Liver (tissue), 9 donors: ENCODE results near the gene IBA57. TPM values are rescaled to one million over a fixed set of nuclear protein-coding genes. Genes with fewer than 3 reads are reported as not detected.

Experiments
- DNase-seq: peaks from one replicate; pipeline ENCODE4 v3.0.0-alpha.2; 2017; ENCODE audit warnings: low spot score
- H3K27ac ChIP-seq, 2 donors: one replicate each; pipeline ENCODE4 v1.7.0; 2013; ENCODE audit warnings: inconsistent platforms in 2 of 2, low read length in 2 of 2, control low read depth in 1 of 2, low read depth in 1 of 2, mild to moderate bottlenecking in 1 of 2
- H3K27me3 ChIP-seq, 4 donors: one replicate each; pipeline versions ENCODE4 v1.6.1 to v1.7.0; 2013; ENCODE audit warnings: low read length in 3 of 4, inconsistent platforms in 1 of 4, mild to moderate bottlenecking in 1 of 4, moderate library complexity in 1 of 4; ENCODE audit not compliant: control insufficient read depth in 4 of 4, insufficient read depth in 4 of 4
- H3K36me3 ChIP-seq, 4 donors: one replicate each; pipeline versions ENCODE4 v1.6.1 to v1.7.0; 2013; ENCODE audit warnings: low read length in 3 of 4, mild to moderate bottlenecking in 3 of 4, low read depth in 1 of 4, moderate library complexity in 1 of 4; ENCODE audit not compliant: control insufficient read depth in 4 of 4, insufficient read depth in 3 of 4
- H3K4me1 ChIP-seq, 4 donors: one replicate each; pipeline versions ENCODE4 v1.6.1 to v1.7.0; 2013; ENCODE audit warnings: low read length in 3 of 4, mild to moderate bottlenecking in 3 of 4, moderate library complexity in 1 of 4; ENCODE audit not compliant: control insufficient read depth in 4 of 4, insufficient read depth in 4 of 4
- H3K4me3 ChIP-seq, 3 donors: one replicate each; pipeline versions ENCODE4 v1.6.1 to v1.7.0; 2013; ENCODE audit warnings: low read length in 3 of 3, control low read depth in 1 of 3, low read depth in 1 of 3, mild to moderate bottlenecking in 1 of 3
- H3K9ac ChIP-seq, 2 donors: one replicate each; pipeline ENCODE4 v1.7.0; 2013; ENCODE audit warnings: low read length in 2 of 2, mild to moderate bottlenecking in 2 of 2, moderate library complexity in 2 of 2, control low read depth in 1 of 2, low read depth in 1 of 2
- H3K9me3 ChIP-seq, 4 donors: one replicate each; pipeline versions ENCODE4 v1.6.1 to v1.7.0; 2013; ENCODE audit warnings: low read length in 3 of 4; ENCODE audit not compliant: control insufficient read depth in 4 of 4
- EGR1 ChIP-seq, 2 donors: IDR thresholded peaks; 2 replicates each; pipeline ENCODE4 v1.6.1; 2016 to 2018; ENCODE audit warnings: antibody characterized with exemption in 2 of 2, low read depth in 2 of 2
- FOXA1 ChIP-seq: IDR thresholded peaks from 2 replicates; pipeline ENCODE4 v1.6.1; 2016; ENCODE audit warnings: antibody characterized with exemption
- FOXA2 ChIP-seq: IDR thresholded peaks from 2 replicates; pipeline ENCODE4 v1.6.1; 2016; ENCODE audit warnings: antibody characterized with exemption
- GABPA ChIP-seq, 2 donors: IDR thresholded peaks in 1 of 2; conservative IDR thresholded peaks in 1 of 2; 2 replicates each; pipeline ENCODE4 v1.6.1; 2016; ENCODE audit warnings: antibody characterized with exemption in 2 of 2, mild to moderate bottlenecking in 1 of 2, moderate library complexity in 1 of 2
- HNF4A ChIP-seq, 2 donors: conservative IDR thresholded peaks; 2 replicates each; pipeline ENCODE4 v1.6.1; 2016; ENCODE audit warnings: antibody characterized with exemption in 2 of 2, mild to moderate bottlenecking in 2 of 2
- HNF4G ChIP-seq: IDR thresholded peaks from 2 replicates; pipeline ENCODE4 v1.6.1; 2016; ENCODE audit warnings: antibody characterized with exemption
- JUND ChIP-seq, 2 donors: IDR thresholded peaks; 2 replicates each; pipeline ENCODE4 v1.6.1; 2016; ENCODE audit warnings: antibody characterized with exemption in 2 of 2
- MAX ChIP-seq: IDR thresholded peaks from 2 replicates; pipeline ENCODE4 v1.6.1; 2016; ENCODE audit warnings: antibody characterized with exemption
- NR2F2 ChIP-seq: IDR thresholded peaks from 2 replicates; pipeline ENCODE4 v1.6.1; 2016; ENCODE audit warnings: antibody characterized with exemption
- RAD21 ChIP-seq, 2 donors: IDR thresholded peaks; 2 replicates each; pipeline ENCODE4 v1.6.1; 2016; ENCODE audit warnings: antibody characterized with exemption in 2 of 2, mild to moderate bottlenecking in 2 of 2
- RXRA ChIP-seq, 2 donors: IDR thresholded peaks; 2 replicates each; pipeline ENCODE4 v1.6.1; 2017 to 2018; ENCODE audit warnings: antibody characterized with exemption in 2 of 2, mild to moderate bottlenecking in 1 of 2
- SP1 ChIP-seq: IDR thresholded peaks from 2 replicates; pipeline ENCODE4 v1.6.1; 2018; ENCODE audit warnings: antibody characterized with exemption, mild to moderate bottlenecking
- TAF1 ChIP-seq: conservative IDR thresholded peaks from 2 replicates; pipeline ENCODE4 v1.6.1; 2016; ENCODE audit warnings: antibody characterized with exemption, mild to moderate bottlenecking
- YY1 ChIP-seq: IDR thresholded peaks from 2 replicates; pipeline ENCODE4 v1.6.1; 2016; ENCODE audit warnings: antibody characterized with exemption, mild to moderate bottlenecking
- WGBS: extraction: QIAGEN DNeasy Blood & Tissue Kit; methylation state at CpG from one replicate; pipeline ENCODE4 v1.1.7; 2013; 5-methylcytosine and 5-hydroxymethylcytosine counted together
- polyA plus RNA-seq, 2 donors: library from polyadenylated mRNA; stranded (reverse) in 1 of 2; unstranded in 1 of 2; fragments of 200-250 nt in 1 of 2; fragments of >200 nt in 1 of 2; fragmentation: Nextera tagmentation in 1 of 2; extraction: Ambion mirVana in 1 of 2; gene quantifications; one replicate each; pipeline versions ENCODE4 v1.2.1 to v1.2.3, GENCODE V29; 2013 to 2015
- total RNA-seq, 2 donors: library from RNA; depleted of rRNA; stranded (reverse); fragments of >200 nt; gene quantifications; one replicate each; pipeline ENCODE4 v1.2.3, GENCODE V29; 2014
- TF ChIP-seq, protein P1 (sequence below): IDR thresholded peaks from 2 replicates; pipeline ENCODE4 v1.6.1; 2016; ENCODE audit warnings: antibody characterized with exemption
- TF ChIP-seq, protein P2 (sequence below): IDR thresholded peaks from 2 replicates; pipeline ENCODE4 v1.6.1; 2016; ENCODE audit warnings: antibody characterized with exemption, mild to moderate bottlenecking
- TF ChIP-seq, protein P3 (sequence below): IDR thresholded peaks from 2 replicates; pipeline ENCODE4 v1.6.1; 2016; ENCODE audit warnings: antibody characterized with exemption
- TF ChIP-seq, protein P4 (sequence below): fragments of 150-350 bp; IDR thresholded peaks from 2 replicates; pipeline ENCODE4 v1.5.1; 2017; ENCODE audit warnings: improper control_type of control experiment, low read depth, low read length; ENCODE audit not compliant: missing input control
- donor health status: healthy.
- donor health status: healthy.
- donor health status: healthy.
- donor health status: healthy.
- donor health status: healthy.

IBA57 gene
- total and polyA plus RNA-seq, 4 donors, result 1.6 to 12.0 (median 8.4) TPM

DNA sequence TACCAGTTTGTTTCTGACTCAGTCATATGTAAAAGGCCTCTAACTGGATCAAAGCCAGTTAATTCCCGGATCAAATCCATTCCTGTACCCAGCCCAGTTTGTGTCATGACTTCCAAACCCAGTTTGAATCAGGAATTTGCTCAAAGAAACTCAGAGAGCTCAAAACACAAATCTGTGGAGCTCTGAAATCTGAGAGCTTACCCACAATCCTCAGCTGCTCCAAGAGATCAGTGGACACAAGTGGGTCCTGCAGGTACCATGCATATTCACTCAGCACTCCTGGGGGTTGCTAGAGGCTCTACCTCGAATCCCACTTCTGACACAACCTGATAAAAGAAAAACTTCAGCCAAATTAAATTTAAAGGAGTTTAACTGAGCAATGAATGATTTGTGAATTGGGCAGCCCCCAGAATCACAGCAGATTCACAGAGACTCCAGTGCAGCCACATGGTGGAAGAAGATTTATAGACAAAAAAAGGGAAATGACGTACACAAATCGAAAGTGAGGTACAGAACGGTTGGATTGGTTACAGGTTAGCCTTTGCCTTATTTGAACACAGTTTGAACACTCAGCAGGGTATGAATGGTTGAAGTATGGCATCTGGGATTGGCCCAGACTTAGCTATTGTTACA, 44.6 kb upstream of the IBA57 start (continued):
- TF ChIP-seq HNF4A (conservative IDR thresholded peaks at IDR 0.05) (no peak), RXRA (IDR thresholded peaks at IDR 0.05) (no peak)

GRCh38 chr1:228122921-228123441, 42.6 kb upstream of the IBA57 start:
- H3K4me3 ChIP-seq, result no peak overlapping the region
- DNase-seq, result no peak
- 69% methylated on average over 1 of the region's 1 CpG for WGBS
- H3K4me1 ChIP-seq, result no peaks in the 10 kb centered on the region
- no peak overlapping the region for H3K27ac ChIP-seq
- H3K9ac ChIP-seq, result no peak overlapping the region
- TF ChIP-seq TAF1 (no peak), RXRA (IDR thresholded peaks at IDR 0.05) (no peak), FOXA1 (no peak), RAD21 (IDR thresholded peaks at IDR 0.05) (no peak), JUND (IDR thresholded peaks at IDR 0.05) (no peak), EGR1 (IDR thresholded peaks at IDR 0.05; ENCODE audit: low read depth in 2 of 2) (no peak), MAX (no peak), YY1 (no peak), FOXA2 (no peak), GABPA (IDR thresholded peaks at IDR 0.05 in 1 of 2, conservative IDR thresholded peaks at IDR 0.05 in 1 of 2) (no peak), NR2F2 (no peak), SP1 (no peak), HNF4G (no peak), HNF4A (conservative IDR thresholded peaks at IDR 0.05) (no peak)
- TF ChIP-seq, protein P1, sequence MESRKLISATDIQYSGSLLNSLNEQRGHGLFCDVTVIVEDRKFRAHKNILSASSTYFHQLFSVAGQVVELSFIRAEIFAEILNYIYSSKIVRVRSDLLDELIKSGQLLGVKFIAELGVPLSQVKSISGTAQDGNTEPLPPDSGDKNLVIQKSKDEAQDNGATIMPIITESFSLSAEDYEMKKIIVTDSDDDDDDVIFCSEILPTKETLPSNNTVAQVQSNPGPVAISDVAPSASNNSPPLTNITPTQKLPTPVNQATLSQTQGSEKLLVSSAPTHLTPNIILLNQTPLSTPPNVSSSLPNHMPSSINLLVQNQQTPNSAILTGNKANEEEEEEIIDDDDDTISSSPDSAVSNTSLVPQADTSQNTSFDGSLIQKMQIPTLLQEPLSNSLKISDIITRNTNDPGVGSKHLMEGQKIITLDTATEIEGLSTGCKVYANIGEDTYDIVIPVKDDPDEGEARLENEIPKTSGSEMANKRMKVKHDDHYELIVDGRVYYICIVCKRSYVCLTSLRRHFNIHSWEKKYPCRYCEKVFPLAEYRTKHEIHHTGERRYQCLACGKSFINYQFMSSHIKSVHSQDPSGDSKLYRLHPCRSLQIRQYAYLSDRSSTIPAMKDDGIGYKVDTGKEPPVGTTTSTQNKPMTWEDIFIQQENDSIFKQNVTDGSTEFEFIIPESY, result no peak
- TF ChIP-seq, protein P2, sequence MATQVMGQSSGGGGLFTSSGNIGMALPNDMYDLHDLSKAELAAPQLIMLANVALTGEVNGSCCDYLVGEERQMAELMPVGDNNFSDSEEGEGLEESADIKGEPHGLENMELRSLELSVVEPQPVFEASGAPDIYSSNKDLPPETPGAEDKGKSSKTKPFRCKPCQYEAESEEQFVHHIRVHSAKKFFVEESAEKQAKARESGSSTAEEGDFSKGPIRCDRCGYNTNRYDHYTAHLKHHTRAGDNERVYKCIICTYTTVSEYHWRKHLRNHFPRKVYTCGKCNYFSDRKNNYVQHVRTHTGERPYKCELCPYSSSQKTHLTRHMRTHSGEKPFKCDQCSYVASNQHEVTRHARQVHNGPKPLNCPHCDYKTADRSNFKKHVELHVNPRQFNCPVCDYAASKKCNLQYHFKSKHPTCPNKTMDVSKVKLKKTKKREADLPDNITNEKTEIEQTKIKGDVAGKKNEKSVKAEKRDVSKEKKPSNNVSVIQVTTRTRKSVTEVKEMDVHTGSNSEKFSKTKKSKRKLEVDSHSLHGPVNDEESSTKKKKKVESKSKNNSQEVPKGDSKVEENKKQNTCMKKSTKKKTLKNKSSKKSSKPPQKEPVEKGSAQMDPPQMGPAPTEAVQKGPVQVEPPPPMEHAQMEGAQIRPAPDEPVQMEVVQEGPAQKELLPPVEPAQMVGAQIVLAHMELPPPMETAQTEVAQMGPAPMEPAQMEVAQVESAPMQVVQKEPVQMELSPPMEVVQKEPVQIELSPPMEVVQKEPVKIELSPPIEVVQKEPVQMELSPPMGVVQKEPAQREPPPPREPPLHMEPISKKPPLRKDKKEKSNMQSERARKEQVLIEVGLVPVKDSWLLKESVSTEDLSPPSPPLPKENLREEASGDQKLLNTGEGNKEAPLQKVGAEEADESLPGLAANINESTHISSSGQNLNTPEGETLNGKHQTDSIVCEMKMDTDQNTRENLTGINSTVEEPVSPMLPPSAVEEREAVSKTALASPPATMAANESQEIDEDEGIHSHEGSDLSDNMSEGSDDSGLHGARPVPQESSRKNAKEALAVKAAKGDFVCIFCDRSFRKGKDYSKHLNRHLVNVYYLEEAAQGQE, result no peak
- TF ChIP-seq, protein P3, sequence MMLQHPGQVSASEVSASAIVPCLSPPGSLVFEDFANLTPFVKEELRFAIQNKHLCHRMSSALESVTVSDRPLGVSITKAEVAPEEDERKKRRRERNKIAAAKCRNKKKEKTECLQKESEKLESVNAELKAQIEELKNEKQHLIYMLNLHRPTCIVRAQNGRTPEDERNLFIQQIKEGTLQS, result no peak
- TF ChIP-seq, protein P4, sequence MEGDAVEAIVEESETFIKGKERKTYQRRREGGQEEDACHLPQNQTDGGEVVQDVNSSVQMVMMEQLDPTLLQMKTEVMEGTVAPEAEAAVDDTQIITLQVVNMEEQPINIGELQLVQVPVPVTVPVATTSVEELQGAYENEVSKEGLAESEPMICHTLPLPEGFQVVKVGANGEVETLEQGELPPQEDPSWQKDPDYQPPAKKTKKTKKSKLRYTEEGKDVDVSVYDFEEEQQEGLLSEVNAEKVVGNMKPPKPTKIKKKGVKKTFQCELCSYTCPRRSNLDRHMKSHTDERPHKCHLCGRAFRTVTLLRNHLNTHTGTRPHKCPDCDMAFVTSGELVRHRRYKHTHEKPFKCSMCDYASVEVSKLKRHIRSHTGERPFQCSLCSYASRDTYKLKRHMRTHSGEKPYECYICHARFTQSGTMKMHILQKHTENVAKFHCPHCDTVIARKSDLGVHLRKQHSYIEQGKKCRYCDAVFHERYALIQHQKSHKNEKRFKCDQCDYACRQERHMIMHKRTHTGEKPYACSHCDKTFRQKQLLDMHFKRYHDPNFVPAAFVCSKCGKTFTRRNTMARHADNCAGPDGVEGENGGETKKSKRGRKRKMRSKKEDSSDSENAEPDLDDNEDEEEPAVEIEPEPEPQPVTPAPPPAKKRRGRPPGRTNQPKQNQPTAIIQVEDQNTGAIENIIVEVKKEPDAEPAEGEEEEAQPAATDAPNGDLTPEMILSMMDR, result no peak
- no peaks in the 10 kb centered on the region for H3K27me3 ChIP-seq
- H3K9me3 ChIP-seq, result no peaks in the 10 kb centered on the region
- H3K36me3 ChIP-seq, result no peaks in the 10 kb centered on the region
